ENCODE data around the gene TMEM151B. TPM values are rescaled to one million over a fixed set of nuclear protein-coding genes. Genes with fewer than 3 reads are reported as not detected.

The TMEM151B gene
- total RNA-seq, 1 donor from 2014 or later, result 0.09 TPM

GRCh38 chr6:44353336-44353735, 83.1 kb downstream of the TMEM151B start:
- FAIRE-seq (no peak), DNase-seq (ENCODE audit: low read depth) (no peak)
- H3K4me2 ChIP-seq (ENCODE audit: low read length), result no peak overlapping the region
- no peak overlapping the region for H3K27ac Mint-ChIP-seq (ENCODE audit: unreplicated experiment)
- no peaks in the 10 kb centered on the region for H3K9me3 ChIP-seq (ENCODE audit: insufficient read depth, low read depth, low read length)
- no peaks in the 10 kb centered on the region for H3K4me1 ChIP-seq (ENCODE audit: insufficient read depth, low read length)
- H3K27ac ChIP-seq (ENCODE audit: low read depth, low read length), result no peak overlapping the region
- no peaks in the 10 kb centered on the region for H3K79me2 ChIP-seq (ENCODE audit: insufficient read depth, low read length)
- H3K36me3 Mint-ChIP-seq (ENCODE audit: low read depth, unreplicated experiment), result no peaks in the 10 kb centered on the region
- H3K4me3 ChIP-seq (ENCODE audit: insufficient read depth, low read depth, low read length), result no peak overlapping the region
- H3K4me3 Mint-ChIP-seq (ENCODE audit: unreplicated experiment), result no peak overlapping the region
- H3K4me1 Mint-ChIP-seq (ENCODE audit: low read depth, unreplicated experiment), result no peaks in the 10 kb centered on the region
- no peaks in the 10 kb centered on the region for H3K36me3 ChIP-seq (ENCODE audit: insufficient read depth, low read length)
- peaks cover 11% of the 10 kb centered on the region for H3K27me3 Mint-ChIP-seq (ENCODE audit: low read depth, unreplicated experiment)
- H3K9ac ChIP-seq (ENCODE audit: low read length), result no peak overlapping the region
- no peaks in the 10 kb centered on the region for H4K20me1 ChIP-seq (ENCODE audit: insufficient read depth, low read length)
- no peak overlapping the region for H2AFZ ChIP-seq (ENCODE audit: low read depth, low read length)
- H3K9me3 Mint-ChIP-seq (ENCODE audit: unreplicated experiment), result peaks cover 7% of the 10 kb centered on the region
- peaks cover 10% of the 10 kb centered on the region for H3K27me3 ChIP-seq (ENCODE audit: insufficient read depth, low read length)
- TF ChIP-seq EZH2 (IDR thresholded peaks at IDR 0.05; ENCODE audit: insufficient read depth, low read length), result no peak
- TF ChIP-seq CTCF (IDR thresholded peaks at IDR 0.05; ENCODE audit: insufficient read depth, low read depth, low read length), result no peak

- Mint-ChIP-seq H3K4me3 (ENCODE audit: unreplicated experiment) (no peak overlapping the region), H3K27me3 (ENCODE audit: low read depth, unreplicated experiment) (peaks cover 11% of the 10 kb centered on the region), H3K9me3 (ENCODE audit: unreplicated experiment) (peaks cover 5% of the 10 kb centered on the region), H3K36me3 (ENCODE audit: low read depth, unreplicated experiment) (no peaks in the 10 kb centered on the region), H3K27ac (ENCODE audit: unreplicated experiment) (no peak overlapping the region), H3K4me1 (ENCODE audit: low read depth, unreplicated experiment) (no peaks in the 10 kb centered on the region)
- Histone ChIP-seq H3K27ac (ENCODE audit: low read depth, low read length) (no peak overlapping the region), H3K4me2 (ENCODE audit: low read length) (no peak overlapping the region), H3K4me1 (ENCODE audit: insufficient read depth, low read length) (no peaks in the 10 kb centered on the region), H3K4me3 (ENCODE audit: insufficient read depth, low read depth, low read length) (no peak overlapping the region), H2AFZ (ENCODE audit: low read depth, low read length) (no peak overlapping the region), H3K9ac (ENCODE audit: low read length) (no peak overlapping the region), H4K20me1 (ENCODE audit: insufficient read depth, low read length) (no peaks in the 10 kb centered on the region), H3K27me3 (ENCODE audit: insufficient read depth, low read length) (peaks cover 13% of the 10 kb centered on the region), H3K9me3 (ENCODE audit: insufficient read depth, low read depth, low read length) (no peaks in the 10 kb centered on the region), H3K79me2 (ENCODE audit: insufficient read depth, low read length) (no peaks in the 10 kb centered on the region), H3K36me3 (ENCODE audit: insufficient read depth, low read length) (no peaks in the 10 kb centered on the region)
- FAIRE-seq, result no peak
- TF ChIP-seq EZH2 (IDR thresholded peaks at IDR 0.05; ENCODE audit: insufficient read depth, low read length), result no peak
- DNase-seq (ENCODE audit: low read depth), result no peak
Measured at GRCh38 chr6:44355640-44356039, 85.4 kb downstream of the TMEM151B start.

GRCh38 chr6:44356487-44356886, 86.2 kb downstream of the TMEM151B start:
- H3K27ac ChIP-seq (ENCODE audit: low read depth, low read length), result no peak overlapping the region
- no peak overlapping the region for H3K4me3 ChIP-seq (ENCODE audit: insufficient read depth, low read depth, low read length)
- H3K4me1 ChIP-seq (ENCODE audit: insufficient read depth, low read length), result no peaks in the 10 kb centered on the region
- no peaks in the 10 kb centered on the region for H3K79me2 ChIP-seq (ENCODE audit: insufficient read depth, low read length)
- H3K4me1 Mint-ChIP-seq (ENCODE audit: low read depth, unreplicated experiment), result no peaks in the 10 kb centered on the region
- no peak overlapping the region for H3K4me3 Mint-ChIP-seq (ENCODE audit: unreplicated experiment)
- H3K4me2 ChIP-seq (ENCODE audit: low read length), result no peak overlapping the region
- no peaks in the 10 kb centered on the region for H3K36me3 ChIP-seq (ENCODE audit: insufficient read depth, low read length)
- H4K20me1 ChIP-seq (ENCODE audit: insufficient read depth, low read length), result no peaks in the 10 kb centered on the region
- peaks cover 5% of the 10 kb centered on the region for H3K9me3 Mint-ChIP-seq (ENCODE audit: unreplicated experiment)
- DNase-seq (ENCODE audit: low read depth), result no peak
- H3K27me3 Mint-ChIP-seq (ENCODE audit: low read depth, unreplicated experiment), result peaks cover 15% of the 10 kb centered on the region
- no peaks in the 10 kb centered on the region for H3K9me3 ChIP-seq (ENCODE audit: insufficient read depth, low read depth, low read length)
- no peak for FAIRE-seq
- no peak overlapping the region for H3K27ac Mint-ChIP-seq (ENCODE audit: unreplicated experiment)
- H3K27me3 ChIP-seq (ENCODE audit: insufficient read depth, low read length), result peaks cover 14% of the 10 kb centered on the region
- H3K9ac ChIP-seq (ENCODE audit: low read length), result no peak overlapping the region
- TF ChIP-seq CTCF (IDR thresholded peaks at IDR 0.05; ENCODE audit: insufficient read depth, low read depth, low read length), result no peak
- no peak for TF ChIP-seq EZH2 (IDR thresholded peaks at IDR 0.05; ENCODE audit: insufficient read depth, low read length)
- no peak overlapping the region for H2AFZ ChIP-seq (ENCODE audit: low read depth, low read length)
- H3K36me3 Mint-ChIP-seq (ENCODE audit: low read depth, unreplicated experiment), result no peaks in the 10 kb centered on the region

Other genes starting within 250 kb of the TMEM151B start
- 53.4 and 56.1 TPM in 2 replicates for gene MRPL14, start 143.0 kb upstream of the TMEM151B start, total RNA-seq
- gene TMEM63B, start 142.9 kb upstream of the TMEM151B start, total RNA-seq, result 86.6 and 95.6 TPM in 2 replicates
- gene CAPN11, start 111.6 kb upstream of the TMEM151B start, total RNA-seq, result not detected in 2 replicates
- gene MYMX, start 53.5 kb upstream of the TMEM151B start, total RNA-seq, result not detected in 2 replicates
- gene SLC29A1, start 46.9 kb upstream of the TMEM151B start, total RNA-seq, result 14.8 and 15.3 TPM in 2 replicates
- 859 and 914 TPM in 2 replicates for gene HSP90AB1, start 23.3 kb upstream of the TMEM151B start, total RNA-seq
- gene SLC35B2, start 12.9 kb upstream of the TMEM151B start, total RNA-seq, result 61.8 and 66.6 TPM in 2 replicates
- gene NFKBIE, start 4.9 kb upstream of the TMEM151B start, total RNA-seq, result 10.1 and 11.0 TPM in 2 replicates
- 10.9 and 12.3 TPM in 2 replicates for gene AARS2, start 42.9 kb downstream of the TMEM151B start, total RNA-seq
- not detected in 2 replicates for gene SPATS1, start 72.2 kb downstream of the TMEM151B start, total RNA-seq
- gene CDC5L, start 117.3 kb downstream of the TMEM151B start, total RNA-seq, result 16.8 and 18.2 TPM in 2 replicates

All from astrocyte (in vitro differentiated cells and primary cell).